IPS DF 6.9 (cell line): Measurements from ENCODE around the gene OR56B4.
"Not testable (repeated sequence)": the region's sequence is repeated elsewhere in the genome, so short reads cannot be mapped to it uniquely, and the experiment has no call there.

Experiments
- DNase-seq: peaks from one replicate; pipeline ENCODE4 v3.0.0-alpha.2; 2013; ENCODE audit warnings: low read depth, low spot score
- H3K27ac ChIP-seq: one replicate; pipeline ENCODE4 v1.5.1; 2013; ENCODE audit warnings: low read length, control low read depth
- H3K27me3 ChIP-seq: 2 replicates; pipeline ENCODE4 v1.6.1; 2013; ENCODE audit warnings: mild to moderate bottlenecking, low read length; ENCODE audit not compliant: control insufficient read depth, insufficient read depth
- H3K36me3 ChIP-seq: 2 replicates; pipeline ENCODE4 v1.6.1; 2013; ENCODE audit warnings: low read length; ENCODE audit not compliant: control insufficient read depth, insufficient read depth
- H3K4me1 ChIP-seq: 2 replicates; pipeline ENCODE4 v1.6.1; 2013; ENCODE audit warnings: low read length; ENCODE audit not compliant: control insufficient read depth, insufficient read depth
- H3K4me3 ChIP-seq: 2 replicates; pipeline ENCODE4 v1.5.1; 2013; ENCODE audit warnings: mild to moderate bottlenecking, low read length
- H3K9me3 ChIP-seq: 2 replicates; pipeline ENCODE4 v1.6.1; 2013; ENCODE audit warnings: low read length, inconsistent platforms; ENCODE audit not compliant: control insufficient read depth, insufficient read depth
- WGBS: extraction: QIAGEN DNeasy Blood & Tissue Kit; methylation state at CpG from one replicate; pipeline ENCODE4 v1.1.7; 2013; ENCODE audit warnings: mixed read lengths, missing lambda C conversion rate; ENCODE audit not compliant: insufficient read length, insufficient coverage; 5-methylcytosine and 5-hydroxymethylcytosine counted together

OR56B4 gene, protein sequence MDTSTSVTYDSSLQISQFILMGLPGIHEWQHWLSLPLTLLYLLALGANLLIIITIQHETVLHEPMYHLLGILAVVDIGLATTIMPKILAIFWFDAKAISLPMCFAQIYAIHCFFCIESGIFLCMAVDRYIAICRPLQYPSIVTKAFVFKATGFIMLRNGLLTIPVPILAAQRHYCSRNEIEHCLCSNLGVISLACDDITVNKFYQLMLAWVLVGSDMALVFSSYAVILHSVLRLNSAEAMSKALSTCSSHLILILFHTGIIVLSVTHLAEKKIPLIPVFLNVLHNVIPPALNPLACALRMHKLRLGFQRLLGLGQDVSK

GRCh38 chr11:6107384-6107783 is at the start of gene OR56B4:
TSS of gene OR56B4 (plus strand) at chr11:6107684. CDS start at chr11:6107779, 95 bp downstream.
- not testable (repeated sequence) for H3K36me3 ChIP-seq, H3K4me3 ChIP-seq, H3K27me3 ChIP-seq, H3K9me3 ChIP-seq, H3K4me1 ChIP-seq, DNase-seq, H3K27ac ChIP-seq
- no CpG with 5 or more reads among the region's 6 CpGs for WGBS

- no peaks in the 10 kb centered on the region for H3K9me3 ChIP-seq
- H3K27ac ChIP-seq, result no peak overlapping the region
- no peaks in the 10 kb centered on the region for H3K36me3 ChIP-seq
- no peaks in the 10 kb centered on the region for H3K4me1 ChIP-seq
- H3K27me3 ChIP-seq, result no peaks in the 10 kb centered on the region
- no peak overlapping the region for H3K4me3 ChIP-seq
- WGBS, result no CpG with 5 or more reads among the region's 3 CpGs
- no peak for DNase-seq
These were observed 46.0 kb upstream of the OR56B4 start for GRCh38 chr11:6061475-6061874.

- Histone ChIP-seq H3K4me1 (no peaks in the 10 kb centered on the region), H3K9me3 (no peaks in the 10 kb centered on the region), H3K27ac (no peak overlapping the region), H3K27me3 (no peaks in the 10 kb centered on the region), H3K4me3 (no peak overlapping the region), H3K36me3 (no peaks in the 10 kb centered on the region)
- DNase-seq, result no peak
- WGBS, result no CpG with 5 or more reads among the region's 5 CpGs
These were observed 44.7 kb upstream of the OR56B4 start for GRCh38 chr11:6062691-6063358.

GRCh38 chr11:6067502-6067901 is 40.0 kb upstream of the OR56B4 start:
- Histone ChIP-seq H3K27ac (no peak overlapping the region), H3K4me3 (no peak overlapping the region), H3K27me3 (no peaks in the 10 kb centered on the region), H3K9me3 (no peaks in the 10 kb centered on the region), H3K36me3 (no peaks in the 10 kb centered on the region), H3K4me1 (no peaks in the 10 kb centered on the region)
- WGBS, result no CpG with 5 or more reads among the region's 4 CpGs
- DNase-seq, result no peak

- not testable (repeated sequence) for H3K36me3 ChIP-seq, H3K27ac ChIP-seq, DNase-seq, H3K27me3 ChIP-seq, H3K4me1 ChIP-seq, H3K4me3 ChIP-seq, H3K9me3 ChIP-seq
- whole genome bisulfite sequencing, result no CpG with 5 or more reads among the region's 2 CpGs
These were observed 31.0 kb upstream of the OR56B4 start for GRCh38 chr11:6076443-6076842.

DNA sequence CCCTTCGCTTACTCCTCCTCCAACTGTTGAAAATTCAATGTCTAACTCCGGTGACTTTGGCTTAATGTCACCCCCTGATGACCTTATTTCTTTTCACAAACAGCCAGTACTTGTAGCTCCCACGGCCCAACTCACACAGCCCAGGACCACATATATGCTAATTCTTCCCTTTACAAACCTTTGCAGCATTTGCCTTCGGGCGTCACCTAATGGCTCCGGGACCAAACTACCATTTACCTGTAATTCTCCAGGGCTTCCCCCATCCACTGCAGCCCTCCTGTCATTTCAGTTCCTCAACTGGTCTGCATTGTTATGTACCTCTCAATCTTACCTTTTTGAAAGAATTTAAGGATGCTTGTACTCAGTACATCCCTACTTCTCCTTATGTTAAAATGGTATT is 29.8 kb upstream of the OR56B4 start:
- Histone ChIP-seq H3K4me3 (no peak overlapping the region), H3K27me3 (no peaks in the 10 kb centered on the region), H3K27ac (no peak overlapping the region), H3K36me3 (no peaks in the 10 kb centered on the region), H3K9me3 (no peaks in the 10 kb centered on the region; the same call in 1 of the 2 replicates), H3K4me1 (no peaks in the 10 kb centered on the region; the same call in 1 of the 2 replicates)
- DNase-seq, result no peak
- no CpG with 5 or more reads among the region's 6 CpGs for WGBS

GRCh38 chr11:6079463-6079862 is 28.0 kb upstream of the OR56B4 start:
- WGBS, result no CpG with 5 or more reads among the region's 4 CpGs
- no peaks in the 10 kb centered on the region for H3K27me3 ChIP-seq
- H3K27ac ChIP-seq, result no peak overlapping the region
- DNase-seq, result no peak
- no peaks in the 10 kb centered on the region; the same call in 1 of the 2 replicates for H3K4me1 ChIP-seq
- H3K9me3 ChIP-seq, result no peaks in the 10 kb centered on the region; the same call in 1 of the 2 replicates
- no peaks in the 10 kb centered on the region for H3K36me3 ChIP-seq
- H3K4me3 ChIP-seq, result no peak overlapping the region

DNA sequence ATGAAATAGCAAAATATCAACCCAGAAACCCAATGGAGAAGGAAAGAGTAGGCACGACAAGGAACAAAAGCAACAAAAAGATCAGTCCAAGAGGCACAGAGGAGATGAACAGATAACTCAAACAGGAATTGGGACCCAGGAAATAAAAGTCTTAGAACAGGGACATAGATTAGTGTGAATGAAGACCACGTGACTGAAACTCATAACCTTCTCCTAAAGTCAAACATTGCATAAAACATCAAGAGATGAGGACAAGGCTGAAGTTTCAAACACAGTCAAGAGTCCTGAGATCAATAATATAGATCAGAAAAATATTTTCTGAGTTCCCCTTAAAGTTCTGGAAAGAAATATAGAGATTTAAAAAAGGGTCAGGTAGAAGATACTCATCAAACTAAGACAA is 24.4 kb upstream of the OR56B4 start:
- no peak overlapping the region for H3K4me3 ChIP-seq
- DNase-seq, result no peak
- H3K27ac ChIP-seq, result no peak overlapping the region
- H3K4me1 ChIP-seq, result no peaks in the 10 kb centered on the region
- H3K36me3 ChIP-seq, result no peaks in the 10 kb centered on the region
- no CpG with 5 or more reads among the region's 2 CpGs for WGBS
- H3K9me3 ChIP-seq, result no peaks in the 10 kb centered on the region
- no peaks in the 10 kb centered on the region for H3K27me3 ChIP-seq

DNA sequence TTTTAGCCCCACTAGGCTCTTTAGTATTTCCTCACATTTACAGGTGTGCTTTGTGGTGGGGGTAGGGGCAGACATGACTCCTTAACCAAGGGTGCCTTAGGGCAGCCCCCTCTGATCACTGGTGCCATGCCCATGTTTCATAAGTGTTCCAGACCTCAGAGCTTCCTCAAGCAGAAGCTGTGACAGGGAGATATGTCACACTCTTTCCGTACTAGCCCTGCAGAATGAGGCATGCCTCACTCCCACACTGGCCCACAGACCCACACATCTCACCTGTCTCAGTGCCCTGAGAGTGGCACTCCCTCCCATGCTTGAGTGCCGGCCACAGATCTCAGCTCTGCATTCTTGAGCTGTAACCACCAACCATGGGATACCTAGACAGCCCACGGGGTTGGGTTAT is 22.9 kb upstream of the OR56B4 start:
- H3K27ac ChIP-seq, result no peak overlapping the region
- no peaks in the 10 kb centered on the region for H3K4me1 ChIP-seq
- no peak overlapping the region for H3K4me3 ChIP-seq
- no peaks in the 10 kb centered on the region for H3K36me3 ChIP-seq
- no peaks in the 10 kb centered on the region for H3K9me3 ChIP-seq
- WGBS, result no CpG with 5 or more reads among the region's 3 CpGs
- H3K27me3 ChIP-seq, result no peaks in the 10 kb centered on the region
- DNase-seq, result no peak

GRCh38 chr11:6094186-6094585 is 13.3 kb upstream of the OR56B4 start:
- no peaks in the 10 kb centered on the region for H3K9me3 ChIP-seq
- no peak for DNase-seq
- H3K4me3 ChIP-seq, result no peak overlapping the region
- H3K27ac ChIP-seq, result no peak overlapping the region
- H3K36me3 ChIP-seq, result no peaks in the 10 kb centered on the region
- no CpG with 5 or more reads among the region's 1 CpG for WGBS
- no peaks in the 10 kb centered on the region for H3K27me3 ChIP-seq
- H3K4me1 ChIP-seq, result no peaks in the 10 kb centered on the region

GRCh38 chr11:6095798-6096197 is 11.7 kb upstream of the OR56B4 start:
- no CpG with 5 or more reads among the region's 2 CpGs for WGBS
- Histone ChIP-seq H3K9me3 (no peaks in the 10 kb centered on the region), H3K4me1 (no peaks in the 10 kb centered on the region), H3K36me3 (no peaks in the 10 kb centered on the region), H3K27me3 (no peaks in the 10 kb centered on the region), H3K4me3 (no peak overlapping the region), H3K27ac (no peak overlapping the region)
- DNase-seq, result no peak
